Measurements from ENCODE around the gene TCEAL1. TPM values are rescaled to one million over a fixed set of nuclear protein-coding genes. Genes with fewer than 3 reads are reported as not detected.
A peak's percentile ranks its signal among the peaks of the same experiment; 100 is the strongest.
"Not testable (repeated sequence)": the region's sequence is repeated elsewhere in the genome, so short reads cannot be mapped to it uniquely, and the experiment has no call there.

TCEAL1 gene
- total RNA-seq, 4 donors from 2014 or later = 35.7 to 54.6 (median 46.5) TPM

DNA sequence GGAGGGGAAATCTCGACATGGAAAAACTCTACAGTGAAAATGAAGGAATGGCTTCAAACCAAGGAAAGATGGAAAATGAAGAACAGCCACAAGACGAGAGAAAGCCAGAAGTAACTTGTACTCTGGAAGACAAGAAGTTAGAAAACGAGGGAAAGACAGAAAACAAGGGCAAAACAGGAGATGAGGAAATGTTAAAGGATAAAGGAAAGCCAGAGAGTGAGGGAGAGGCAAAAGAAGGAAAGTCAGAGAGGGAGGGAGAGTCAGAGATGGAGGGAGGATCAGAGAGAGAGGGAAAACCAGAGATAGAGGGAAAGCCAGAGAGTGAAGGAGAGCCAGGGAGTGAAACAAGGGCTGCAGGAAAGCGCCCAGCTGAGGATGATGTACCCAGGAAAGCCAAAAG, 42.1 kb upstream of the TCEAL1 start:
- H3K4me3 ChIP-seq = peak overlapping the region in 3 of 4 donors; percentile 62 to 77 (median 74)
- H3K27ac ChIP-seq = peak overlapping the region; percentile 79 to 89 (median 88)
- in situ Hi-C loops (cut with MboI; ENCODE audit: low sequenced_read_pairs in 4 of 4) = no loop called here
- no peaks in the 10 kb centered on the region for H3K4me1 ChIP-seq
- no peak for DNase-seq
- no peak for ATAC-seq
- intact Hi-C loops (cut with DNase I; ENCODE audit: low total_unique reads) = loop anchor here (5.0 kb wide), 1 partner anchor 101 kb away; the partner anchor contains the start of gene MORF4L2
- peaks cover 0 to 6% (median 0%) of the 10 kb centered on the region in 3 donors for H3K9me3 ChIP-seq
- H3K36me3 ChIP-seq = no peaks in the 10 kb centered on the region
- H3K27me3 ChIP-seq = no peaks in the 10 kb centered on the region
- TF ChIP-seq CTCF (IDR thresholded peaks at IDR 0.05 in 4 of 5, conservative IDR thresholded peaks at IDR 0.05 in 1 of 5) = no peak
- no peak for TF ChIP-seq POLR2A (IDR thresholded peaks at IDR 0.05)

DNA sequence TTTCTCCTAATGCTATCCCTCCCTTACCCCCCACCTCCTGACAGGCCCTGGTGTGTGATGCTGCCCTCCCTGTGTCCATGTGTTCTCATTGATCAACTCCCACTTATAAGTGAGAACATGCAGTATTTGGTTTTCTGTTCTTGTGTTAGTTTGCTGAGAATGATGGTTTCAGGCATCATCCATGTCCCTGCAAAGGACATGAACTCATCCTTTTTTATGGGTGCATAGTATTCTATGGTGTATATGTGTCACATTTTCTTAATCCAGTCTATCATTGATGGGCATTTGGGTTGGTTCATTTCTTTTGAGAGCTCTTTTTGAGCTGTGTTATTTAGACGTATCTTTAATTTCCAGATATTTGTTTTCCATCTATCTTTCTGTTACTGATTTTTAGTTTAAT, 36.5 kb upstream of the TCEAL1 start:
- ATAC-seq; H3K27me3 ChIP-seq; H3K4me3 ChIP-seq; intact Hi-C loops (cut with DNase I; ENCODE audit: low total_unique reads); H3K4me1 ChIP-seq; H3K27ac ChIP-seq; H3K9me3 ChIP-seq; H3K36me3 ChIP-seq; DNase-seq; in situ Hi-C loops (cut with MboI; ENCODE audit: low sequenced_read_pairs in 4 of 4): not testable (repeated sequence)

DNA sequence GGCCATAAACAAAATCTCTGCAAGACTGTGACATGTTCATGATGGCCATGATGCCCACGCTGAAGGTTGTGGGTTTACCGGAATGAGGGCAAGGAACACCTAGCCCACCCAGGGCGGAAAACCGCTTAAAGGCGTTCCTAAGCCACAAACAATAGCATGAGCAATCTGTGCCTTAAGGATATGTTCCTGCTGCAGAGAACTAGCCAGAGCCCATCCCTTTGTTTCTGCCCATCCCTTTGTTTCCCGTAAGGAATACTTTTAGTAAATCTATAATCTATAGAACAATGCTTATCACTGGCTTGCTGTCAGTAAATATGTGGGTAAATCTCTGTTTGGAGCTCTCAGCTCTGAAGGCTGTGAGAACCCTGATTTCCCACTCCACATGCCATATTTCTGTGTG, 33.6 kb upstream of the TCEAL1 start:
- H3K27me3 ChIP-seq; intact Hi-C loops (cut with DNase I; ENCODE audit: low total_unique reads); H3K9me3 ChIP-seq; H3K36me3 ChIP-seq; H3K4me1 ChIP-seq; H3K4me3 ChIP-seq; H3K27ac ChIP-seq; DNase-seq; ATAC-seq; in situ Hi-C loops (cut with MboI; ENCODE audit: low sequenced_read_pairs in 4 of 4): not testable (repeated sequence)

GRCh38 chrX:103607364-103608305, 21.1 kb upstream of the TCEAL1 start, which contains the start of gene TCEAL3:
Gene TCEAL3 (plus strand): TSS chrX:103607963. CDS start chrX:103609065, 1,102 bp downstream.
- peak; percentile 75 to 83 for ATAC-seq
- H3K27me3 ChIP-seq = peaks cover 0 to 5% (median 0%) of the 10 kb centered on the region in 3 donors
- intact Hi-C loops (cut with DNase I; ENCODE audit: low total_unique reads) = loop anchor here (5.0 kb wide), 1 partner anchor 80 kb away; the partner anchor contains the start of gene MORF4L2
- peak within 1 kb of the TSS; percentile 75 to 82 (median 78) for H3K27ac ChIP-seq
- TF ChIP-seq CTCF (IDR thresholded peaks at IDR 0.05 in 4 of 5, conservative IDR thresholded peaks at IDR 0.05 in 1 of 5) (no peak), POLR2A (IDR thresholded peaks at IDR 0.05) (peak; percentile 26 to 35)
- in situ Hi-C loops (cut with MboI; ENCODE audit: low sequenced_read_pairs in 4 of 4) = no loop called here
- DNase-seq = peak in 1 of 2 donors; percentile 25
- no peaks in the 10 kb centered on the region for H3K4me1 ChIP-seq
- H3K4me3 ChIP-seq = peak within 1 kb of the TSS; percentile 61 to 67 (median 62)
- no peaks in the 10 kb centered on the region for H3K9me3 ChIP-seq
- H3K36me3 ChIP-seq = no peaks in the 10 kb centered on the region

GRCh38 chrX:103608306-103608963, 20.3 kb upstream of the TCEAL1 start:
- peak overlapping the region; percentile 61 to 67 (median 62) for H3K4me3 ChIP-seq

More at GRCh38 chrX:103608306-103608963, 20.3 kb upstream of the TCEAL1 start:
- no peaks in the 10 kb centered on the region for H3K4me1 ChIP-seq
- peak overlapping the region; percentile 75 to 82 (median 78) for H3K27ac ChIP-seq
- TF ChIP-seq CTCF (IDR thresholded peaks at IDR 0.05 in 4 of 5, conservative IDR thresholded peaks at IDR 0.05 in 1 of 5) = no peak
- TF ChIP-seq POLR2A (IDR thresholded peaks at IDR 0.05) = no peak
- no peaks in the 10 kb centered on the region for H3K36me3 ChIP-seq
- intact Hi-C loops (cut with DNase I; ENCODE audit: low total_unique reads) = loop anchor here (5.0 kb wide), 1 partner anchor 79 kb away; the partner anchor contains the start of gene MORF4L2
- DNase-seq = peak in 1 of 2 donors; percentile 13
- peaks cover 0 to 5% (median 0%) of the 10 kb centered on the region in 3 donors for H3K27me3 ChIP-seq
- ATAC-seq = peak; percentile 33 to 41
- in situ Hi-C loops (cut with MboI; ENCODE audit: low sequenced_read_pairs in 4 of 4) = no loop called here
- H3K9me3 ChIP-seq = no peaks in the 10 kb centered on the region

All from gastrocnemius medialis (tissue), 4 donors.